SU-DHL-6 (cell line): ENCODE data around the gene DYNC1H1.

Experiments
- H2AFZ ChIP-seq: fragments of 200-600 bp; sonication (generic); 2 replicates; pipeline ENCODE4 v1.6.1; 2014; ENCODE audit warnings: low read depth, mild to moderate bottlenecking, moderate library complexity, mixed read lengths, antibody characterized with exemption, low read length; ENCODE audit not compliant: severe bottlenecking
- H3F3A ChIP-seq: fragments of 200-600 bp; shearing (Covaris generic); 2 replicates; pipeline ENCODE4 v1.6.0; 2016; ENCODE audit warnings: antibody characterized with exemption, mild to moderate bottlenecking; ENCODE audit not compliant: insufficient read depth
- H3K27ac ChIP-seq: fragments of 200-600 bp; sonication (generic); 2 replicates; pipeline ENCODE4 v1.5.1; 2016; ENCODE audit warnings: low read depth, mild to moderate bottlenecking, low read length, moderate library complexity, mixed read lengths
- H3K27me3 ChIP-seq: fragments of 200-600 bp; sonication (generic), shearing (Covaris generic); 2 replicates; pipeline ENCODE4 v1.6.0; 2014; ENCODE audit warnings: mild to moderate bottlenecking, low read length
- H3K36me3 ChIP-seq: fragments of 200-600 bp; sonication (generic); 2 replicates; pipeline ENCODE4 v1.6.1; 2014; ENCODE audit warnings: mild to moderate bottlenecking, low read length, mixed read lengths
- H3K4me2 ChIP-seq: fragments of 300-600, 200-600 bp; shearing (Covaris generic), sonication (generic); 2 replicates; pipeline ENCODE4 v1.6.0; 2014; ENCODE audit warnings: low read length, low read depth, mild to moderate bottlenecking; ENCODE audit not compliant: poor library complexity, severe bottlenecking
- H3K4me3 ChIP-seq: fragments of 200-600 bp; sonication (generic); 2 replicates; pipeline ENCODE4 v1.5.1; 2014; ENCODE audit warnings: antibody characterized with exemption, low read length, mild to moderate bottlenecking, mixed read lengths; ENCODE audit not compliant: insufficient read depth, poor library complexity, severe bottlenecking
- H3K79me2 ChIP-seq: fragments of 200-600 bp; sonication (generic); 2 replicates; pipeline ENCODE4 v1.6.1; 2014; ENCODE audit warnings: mild to moderate bottlenecking, low read length, moderate library complexity; ENCODE audit not compliant: insufficient read depth
- H3K9ac ChIP-seq: fragments of 200-600 bp; sonication (generic); 2 replicates; pipeline ENCODE4 v1.7.0; 2014; ENCODE audit warnings: mild to moderate bottlenecking, low read length
- H3K9me2 ChIP-seq: fragments of 200-600 bp; sonication (generic); replicated peaks from 2 replicates; pipeline ENCODE4 v1.6.1; 2014; ENCODE audit warnings: low read length; ENCODE audit not compliant: insufficient read depth
- H3K9me3 ChIP-seq: fragments of 200-600 bp; sonication (generic); 2 replicates; pipeline ENCODE4 v1.6.1; 2014; ENCODE audit warnings: low read length, mixed read lengths; ENCODE audit not compliant: insufficient read depth
- H4K20me1 ChIP-seq: fragments of 200-600 bp; sonication (generic); 2 replicates; pipeline ENCODE4 v1.6.1; 2014; ENCODE audit warnings: low read depth, mild to moderate bottlenecking, antibody characterized with exemption, low read length, moderate library complexity, mixed read lengths
- CTCF ChIP-seq: fragments of 200-600 bp; sonication (generic); IDR thresholded peaks from one replicate; pipeline ENCODE4 v1.5.1; 2017; ENCODE audit warnings: antibody characterized with exemption, mild to moderate bottlenecking, low read length, moderate library complexity; ENCODE audit not compliant: insufficient read depth, poor library complexity, severe bottlenecking
- EZH2phosphoT487 ChIP-seq: fragments of 200-600 bp; sonication (generic), shearing (Covaris generic); conservative IDR thresholded peaks from 2 replicates; pipeline ENCODE4 v1.6.1; 2018; ENCODE audit warnings: mild to moderate bottlenecking, antibody characterized with exemption, low read length, moderate library complexity, mixed read lengths

DYNC1H1 gene

GRCh38 chr14:102018251-102018650 lies 53.9 kb downstream of the DYNC1H1 start:
- no peaks in the 10 kb centered on the region for H3K79me2 ChIP-seq
- no peaks in the 10 kb centered on the region for H3K27me3 ChIP-seq
- H3K36me3 ChIP-seq = no peaks in the 10 kb centered on the region
- no peak overlapping the region for H3K9ac ChIP-seq
- no peak overlapping the region for H3K27ac ChIP-seq
- no peak overlapping the region for H3K4me3 ChIP-seq
- H3K9me2 ChIP-seq = no peaks in the 10 kb centered on the region
- H4K20me1 ChIP-seq = no peaks in the 10 kb centered on the region
- no peak overlapping the region for H2AFZ ChIP-seq
- H3F3A ChIP-seq = no peaks in the 10 kb centered on the region
- H3K4me2 ChIP-seq = no peak overlapping the region
- H3K9me3 ChIP-seq = no peaks in the 10 kb centered on the region
- TF ChIP-seq EZH2phosphoT487 = no peak
- TF ChIP-seq CTCF = no peak

GRCh38 chr14:102019006-102019540 lies 54.7 kb downstream of the DYNC1H1 start:
- no peaks in the 10 kb centered on the region for H3K27me3 ChIP-seq
- TF ChIP-seq CTCF (no peak), EZH2phosphoT487 (no peak)
- H2AFZ ChIP-seq = no peak overlapping the region
- H3K4me2 ChIP-seq = no peak overlapping the region
- H3K79me2 ChIP-seq = no peaks in the 10 kb centered on the region
- no peaks in the 10 kb centered on the region for H3K9me3 ChIP-seq
- H3K4me3 ChIP-seq = no peak overlapping the region
- H3F3A ChIP-seq = no peaks in the 10 kb centered on the region
- no peak overlapping the region for H3K27ac ChIP-seq
- no peak overlapping the region for H3K9ac ChIP-seq
- no peaks in the 10 kb centered on the region for H3K9me2 ChIP-seq
- no peaks in the 10 kb centered on the region; the same call in 1 of the 2 replicates for H3K36me3 ChIP-seq
- no peaks in the 10 kb centered on the region for H4K20me1 ChIP-seq

GRCh38 chr14:102020058-102020971 lies 55.9 kb downstream of the DYNC1H1 start:
- Histone ChIP-seq H3K36me3 (no peaks in the 10 kb centered on the region; the same call in 1 of the 2 replicates), H3F3A (no peaks in the 10 kb centered on the region), H3K4me3 (no peak overlapping the region), H4K20me1 (no peaks in the 10 kb centered on the region), H3K79me2 (no peaks in the 10 kb centered on the region), H3K27ac (no peak overlapping the region), H3K9me3 (no peaks in the 10 kb centered on the region), H3K9ac (no peak overlapping the region), H2AFZ (no peak overlapping the region), H3K27me3 (no peaks in the 10 kb centered on the region), H3K4me2 (no peak overlapping the region), H3K9me2 (no peaks in the 10 kb centered on the region)
- TF ChIP-seq EZH2phosphoT487 (no peak), CTCF (no peak)
